Stimulated activated naive CD8-positive, alpha-beta T cell treated with anti-CD3 and anti-CD28 coated beads, Interleukin-15, Interleukin-2, amounts not matched to agents 100 U/mL and 50 U/mL, for 24 hours (primary cell): ENCODE data around the gene CNFN.
"Not testable (repeated sequence)": the region's sequence is repeated elsewhere in the genome, so short reads cannot be mapped to it uniquely, and the experiment has no call there.

Source experiments
- ATAC-seq: fragments of 150-1000 bp; cut with Tn5 transposase; one replicate; pipeline ENCODE4 v1.10.0; 2021
- DNase-seq: peaks from one replicate; pipeline ENCODE4 v3.0.0; 2021

The CNFN gene

DNA sequence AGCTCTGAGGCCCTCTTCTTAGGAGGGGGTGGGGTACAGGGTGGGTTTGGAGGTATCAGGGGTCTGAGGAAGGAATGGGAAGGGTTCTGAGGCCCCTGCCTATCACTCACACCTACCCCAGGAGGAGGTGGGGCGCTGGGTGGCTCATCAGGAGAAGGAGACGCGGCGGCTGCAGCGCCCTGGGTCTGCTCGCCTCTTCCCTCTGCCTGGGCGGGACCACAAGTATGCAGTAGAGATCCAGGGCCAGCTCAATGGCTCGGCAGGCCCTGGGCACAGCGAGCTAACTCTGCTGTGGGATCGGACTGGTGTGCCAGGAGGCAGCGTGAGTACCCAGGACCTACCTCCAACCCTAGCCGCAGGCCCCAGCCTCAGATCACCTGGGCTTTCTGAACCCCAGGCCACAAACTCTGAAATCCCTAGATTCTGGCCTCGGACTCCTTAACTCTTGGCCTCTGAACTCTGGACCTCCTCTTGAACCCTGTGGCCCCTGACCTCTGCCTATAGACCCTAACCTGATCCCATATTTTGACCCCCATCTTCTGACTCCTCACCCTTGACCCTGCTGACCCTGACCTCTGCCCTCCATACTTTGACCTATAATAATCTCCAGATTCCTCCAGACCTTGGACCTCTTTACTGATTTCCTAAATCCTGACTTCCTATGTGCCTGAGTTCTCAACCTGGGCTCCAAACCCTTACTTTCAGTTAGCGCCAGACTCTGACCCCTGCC is 40.6 kb downstream of the CNFN start:
- no peak for ATAC-seq
- DNase-seq, result no peak

DNA sequence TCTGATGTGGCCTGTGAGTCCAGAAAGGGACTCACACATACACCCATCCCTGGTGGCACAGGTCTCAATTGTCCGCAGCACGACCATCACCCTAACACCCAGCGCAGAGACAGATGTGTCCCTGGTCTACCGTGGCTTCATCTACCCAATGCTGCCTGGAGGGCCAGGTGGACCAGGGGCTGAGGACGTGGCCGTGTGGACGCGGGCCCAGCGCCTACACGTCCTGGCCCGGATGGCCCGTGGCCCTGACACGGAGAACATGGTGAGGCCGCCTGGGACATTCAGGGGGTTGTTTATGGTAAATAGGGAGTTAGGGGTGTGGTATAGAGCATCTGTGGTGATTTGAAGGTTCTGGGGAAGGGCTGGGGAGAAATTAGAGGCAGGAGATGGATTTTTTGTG is 41.9 kb downstream of the CNFN start:
- DNase-seq, result no peak
- no peak for ATAC-seq

DNA sequence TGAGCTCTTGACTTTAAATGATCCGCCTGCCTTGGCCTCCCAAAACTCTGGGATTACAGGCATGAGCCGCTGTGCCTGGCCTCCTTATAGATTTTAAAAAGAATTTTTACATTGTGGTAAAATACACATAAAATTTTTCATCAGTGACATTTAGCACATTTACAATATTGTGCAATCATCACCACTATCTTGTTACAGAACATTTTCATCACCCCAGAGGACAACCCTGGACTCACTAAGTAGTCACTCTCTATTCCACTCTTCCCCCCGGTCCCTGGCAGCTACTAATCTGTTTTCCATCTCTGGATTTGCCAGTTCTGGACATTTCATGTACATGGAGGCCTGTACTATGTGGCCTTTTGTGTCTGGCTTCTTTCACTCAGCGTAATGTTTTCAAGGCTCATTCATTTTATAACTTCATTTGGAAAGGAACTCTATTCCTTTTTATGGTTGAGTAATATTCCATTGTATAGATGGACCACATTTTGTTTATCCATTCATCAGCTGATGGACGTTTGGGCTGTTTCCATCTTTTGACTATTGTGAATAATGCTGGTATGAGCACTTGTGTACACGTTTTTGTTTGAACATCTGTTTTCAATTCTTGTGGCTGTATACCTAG is 44.8 kb downstream of the CNFN start:
- DNase-seq, result no peak

DNA sequence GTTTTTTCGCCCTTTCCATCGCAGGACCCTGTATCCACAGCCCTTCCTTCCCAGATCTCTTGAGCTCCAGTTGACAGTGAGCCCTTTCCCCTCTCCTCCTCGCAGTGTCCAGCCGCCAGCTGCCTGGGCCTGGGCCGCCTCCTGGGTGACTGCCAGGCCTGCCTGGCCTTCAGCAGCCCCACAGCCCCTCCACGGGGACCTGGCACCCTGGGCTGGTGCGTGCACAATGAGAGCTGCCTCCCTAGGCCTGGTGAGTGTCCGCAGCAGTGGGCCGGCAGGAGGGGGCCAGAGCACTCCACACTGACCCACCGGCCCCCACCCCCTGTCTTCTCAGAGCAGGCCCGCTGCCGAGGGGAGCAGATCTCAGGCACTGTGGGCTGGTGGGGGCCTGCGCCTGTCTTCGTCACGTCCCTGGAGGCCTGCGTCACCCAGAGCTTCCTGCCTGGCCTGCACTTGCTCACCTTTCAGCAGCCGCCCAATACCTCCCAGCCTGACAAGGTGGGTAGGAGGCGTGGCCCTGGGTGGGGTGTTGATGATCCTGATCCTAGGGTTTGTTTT is 45.7 kb downstream of the CNFN start:
- DNase-seq, result no peak
- ATAC-seq, result no peak

More for the DNA sequence above, 44.8 kb downstream of the CNFN start:
- no peak for ATAC-seq

DNA sequence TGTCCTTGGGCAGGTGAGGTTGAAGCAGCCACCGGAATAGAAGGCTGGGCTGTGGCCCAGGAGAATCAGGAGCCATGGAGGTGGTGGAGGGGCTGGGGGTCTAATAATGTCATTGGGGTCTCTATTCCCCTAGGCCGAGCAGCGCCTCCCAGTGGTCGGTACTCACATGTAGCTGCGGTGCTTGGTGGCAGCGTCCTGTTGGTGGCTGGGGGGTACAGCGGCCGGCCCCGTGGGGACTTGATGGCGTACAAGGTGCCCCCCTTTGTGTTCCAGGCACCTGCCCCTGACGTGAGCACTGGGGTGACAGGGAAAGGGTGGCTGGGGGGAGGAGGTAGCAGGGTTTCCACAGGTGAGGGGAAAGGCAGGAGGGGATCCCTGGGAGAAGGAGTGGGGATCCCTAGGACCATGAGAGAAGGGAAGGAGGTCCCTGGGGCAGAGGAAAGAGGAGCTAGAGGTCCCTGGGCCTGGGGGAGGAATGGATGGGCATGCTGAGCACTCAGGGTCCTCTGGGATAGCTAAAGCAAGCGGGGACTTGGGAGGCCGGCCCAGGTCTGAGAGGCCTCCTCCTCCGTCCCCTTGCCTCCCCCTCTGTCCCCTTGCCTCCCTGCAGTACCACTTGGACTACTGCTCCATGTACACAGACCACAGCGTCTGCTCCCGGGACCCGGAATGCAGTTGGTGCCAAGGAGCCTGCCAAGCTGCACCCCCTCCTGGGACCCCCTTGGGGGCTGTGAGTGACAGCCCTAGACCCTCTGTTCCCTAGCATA is 46.6 kb downstream of the CNFN start:
- no peak for ATAC-seq
- no peak for DNase-seq

DNA sequence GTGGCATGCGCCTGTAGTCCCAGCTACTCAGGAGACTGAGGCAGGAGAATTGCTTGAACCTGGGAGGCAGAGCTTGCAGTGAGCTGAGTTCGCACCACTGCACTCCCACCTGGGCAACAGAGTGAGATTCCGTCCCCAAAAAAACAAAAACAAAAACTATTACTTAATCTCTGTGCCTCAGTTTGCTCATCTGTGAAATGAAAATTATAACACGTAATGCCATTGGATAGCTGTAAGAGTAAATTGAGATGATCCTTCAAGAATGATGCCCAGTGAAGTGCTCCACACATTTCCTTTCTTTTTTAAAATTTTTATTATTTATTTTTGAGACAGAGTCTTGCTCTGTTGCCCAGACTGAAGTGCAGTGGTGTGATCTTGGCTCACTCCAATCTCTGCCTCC is 50.2 kb downstream of the CNFN start:
- not testable (repeated sequence) for DNase-seq, ATAC-seq

DNA sequence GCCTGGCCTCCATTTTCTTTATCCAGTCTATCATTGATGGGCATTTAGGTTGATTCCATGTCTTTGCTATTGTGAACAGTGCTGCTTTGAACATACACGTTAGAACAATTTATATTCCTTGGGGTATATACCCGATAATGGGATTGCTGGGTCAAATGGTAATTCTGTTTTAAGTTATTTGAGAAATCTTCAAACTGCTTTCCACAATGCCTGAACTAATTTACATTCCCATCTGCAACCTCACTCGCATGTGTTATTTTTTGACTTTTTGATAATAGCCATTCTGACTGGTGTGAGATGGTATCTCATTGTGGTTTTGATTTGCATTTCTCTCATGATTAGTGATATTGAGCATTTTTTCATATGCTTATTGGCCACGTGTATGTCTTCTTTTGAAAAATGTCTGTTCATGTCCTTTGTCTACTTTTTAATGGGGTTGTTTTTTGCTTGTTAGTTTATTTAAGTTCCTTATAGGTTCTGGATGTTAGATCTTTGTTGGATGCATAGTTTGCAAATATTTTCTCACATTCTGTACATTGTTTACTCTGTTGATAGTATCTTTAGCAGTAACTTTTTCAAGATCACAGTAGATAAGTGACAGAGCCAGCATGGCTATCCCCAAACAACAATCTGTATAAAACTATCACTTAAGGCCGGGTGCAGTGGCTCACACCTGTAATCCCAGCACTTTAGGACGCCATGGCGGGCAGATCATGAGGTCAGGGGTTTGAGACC is 50.8 kb downstream of the CNFN start:
- ATAC-seq, DNase-seq: not testable (repeated sequence)
